Lower leg skin (tissue), 4 donors: Measurements from ENCODE around the gene IGF2. TPM values are rescaled to one million over a fixed set of nuclear protein-coding genes. Genes with fewer than 3 reads are reported as not detected.
A peak's percentile ranks its signal among the peaks of the same experiment; 100 is the strongest.

Experiments
- DNase-seq, 2 donors: peaks; one replicate each; pipeline ENCODE4 v3.0.0-alpha.2; 2019; ENCODE audit warnings: low spot score in 2 of 2
- H3K4me3 ChIP-seq: fragments of 200-600 bp; sonication (generic); 2 replicates; pipeline ENCODE4 v1.5.1; 2017; ENCODE audit warnings: mild to moderate bottlenecking, low read depth; ENCODE audit not compliant: poor library complexity, severe bottlenecking
- POLR2A ChIP-seq, 2 donors: fragments of 450-650 bp; IDR thresholded peaks; one replicate each; pipeline ENCODE4 v1.6.1; 2016 to 2017; ENCODE audit warnings: antibody characterized with exemption in 2 of 2, mild to moderate bottlenecking in 1 of 2, moderate library complexity in 1 of 2
- WGBS, 2 donors: methylation state at CpG; one replicate each; pipeline ENCODE4 v1.1.5; 2018; 5-methylcytosine and 5-hydroxymethylcytosine counted together
- intact Hi-C: fragments of 100-400 bp; cut with DNase I; formaldehyde crosslinking; loops from one replicate; pipeline ENCODE4 v1.15.0; 2023; ENCODE audit warnings: low total_unique reads
- microRNA counts, 2 donors: library from miRNA; unstranded; fragments of <30 nt; microRNA quantifications; one replicate each; lab custom pipeline; 2016
- microRNA-seq, 2 donors: library from miRNA; unstranded; fragments of <30 nt; microRNA quantifications; one replicate each; pipeline ENCODE4, GENCODE V29; 2016; ENCODE audit warnings: borderline replicate concordance in 2 of 2, borderline number of aligned reads in 1 of 2
- total RNA-seq, 4 donors: library from RNA; depleted of rRNA; stranded (reverse); fragments of >200 nt; gene quantifications; one replicate each; pipeline ENCODE4 v1.1.0, GENCODE V29; 2016
- TF ChIP-seq, protein P1 (sequence below), 3 donors: fragments of 450-650 bp; IDR thresholded peaks; one replicate each; pipeline ENCODE4 v1.5.1; 2016; ENCODE audit warnings: antibody characterized with exemption in 3 of 3, mild to moderate bottlenecking in 3 of 3, moderate library complexity in 2 of 3

The IGF2 gene
- total RNA-seq, 4 donors from 2014 or later, result 4.5 to 14.7 (median 6.0) TPM

DNA sequence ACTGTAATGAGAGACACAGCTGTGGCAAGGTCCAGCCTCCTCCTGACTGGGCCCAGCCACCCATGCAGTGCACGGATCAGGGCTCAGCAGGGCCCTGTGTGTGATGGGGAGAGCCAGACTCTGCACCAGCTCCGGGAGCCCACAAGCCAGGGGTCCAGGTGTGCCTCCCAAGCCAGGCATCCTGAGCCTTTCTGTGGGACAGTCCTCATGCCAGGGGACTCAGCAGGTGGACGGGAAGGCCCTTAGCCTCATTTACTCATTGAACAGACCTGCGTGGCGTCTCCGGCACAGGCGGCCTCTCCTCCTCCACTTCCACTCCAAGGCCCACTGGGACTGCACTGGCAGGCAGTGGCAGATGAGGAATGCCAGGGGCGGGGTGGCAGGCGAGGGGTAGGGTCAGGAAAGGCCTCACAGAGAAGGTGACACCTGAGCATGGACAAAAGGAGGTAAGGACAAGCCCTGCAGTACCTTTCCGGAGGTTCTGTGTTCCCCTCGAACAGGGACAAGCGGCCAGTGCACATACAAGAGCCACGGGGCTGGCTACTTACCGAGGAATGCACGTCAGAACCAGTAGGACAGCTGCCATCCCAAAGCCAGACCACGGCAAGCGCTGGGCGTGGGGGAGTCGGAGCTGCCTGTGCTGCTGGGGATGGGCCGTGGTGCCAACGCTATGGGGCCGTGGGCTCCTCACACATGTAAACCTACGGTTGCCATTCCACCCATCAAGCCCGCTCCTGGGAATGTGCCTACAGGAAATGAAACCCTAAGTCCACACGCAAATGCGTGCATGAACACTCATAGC, 52.7 kb downstream of the IGF2 start:
- no peak for TF ChIP-seq POLR2A (IDR thresholded peaks at IDR 0.05)
- TF ChIP-seq, protein P1, sequence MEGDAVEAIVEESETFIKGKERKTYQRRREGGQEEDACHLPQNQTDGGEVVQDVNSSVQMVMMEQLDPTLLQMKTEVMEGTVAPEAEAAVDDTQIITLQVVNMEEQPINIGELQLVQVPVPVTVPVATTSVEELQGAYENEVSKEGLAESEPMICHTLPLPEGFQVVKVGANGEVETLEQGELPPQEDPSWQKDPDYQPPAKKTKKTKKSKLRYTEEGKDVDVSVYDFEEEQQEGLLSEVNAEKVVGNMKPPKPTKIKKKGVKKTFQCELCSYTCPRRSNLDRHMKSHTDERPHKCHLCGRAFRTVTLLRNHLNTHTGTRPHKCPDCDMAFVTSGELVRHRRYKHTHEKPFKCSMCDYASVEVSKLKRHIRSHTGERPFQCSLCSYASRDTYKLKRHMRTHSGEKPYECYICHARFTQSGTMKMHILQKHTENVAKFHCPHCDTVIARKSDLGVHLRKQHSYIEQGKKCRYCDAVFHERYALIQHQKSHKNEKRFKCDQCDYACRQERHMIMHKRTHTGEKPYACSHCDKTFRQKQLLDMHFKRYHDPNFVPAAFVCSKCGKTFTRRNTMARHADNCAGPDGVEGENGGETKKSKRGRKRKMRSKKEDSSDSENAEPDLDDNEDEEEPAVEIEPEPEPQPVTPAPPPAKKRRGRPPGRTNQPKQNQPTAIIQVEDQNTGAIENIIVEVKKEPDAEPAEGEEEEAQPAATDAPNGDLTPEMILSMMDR (IDR thresholded peaks at IDR 0.05), result no peak
- no peak overlapping the region for H3K4me3 ChIP-seq
- DNase-seq, result peak; percentile 9 to 82
- intact Hi-C loops, result no loop called here
- WGBS, 2 donors, result 85 to 87% methylated on average over 26 of the region's 26 CpGs

DNA sequence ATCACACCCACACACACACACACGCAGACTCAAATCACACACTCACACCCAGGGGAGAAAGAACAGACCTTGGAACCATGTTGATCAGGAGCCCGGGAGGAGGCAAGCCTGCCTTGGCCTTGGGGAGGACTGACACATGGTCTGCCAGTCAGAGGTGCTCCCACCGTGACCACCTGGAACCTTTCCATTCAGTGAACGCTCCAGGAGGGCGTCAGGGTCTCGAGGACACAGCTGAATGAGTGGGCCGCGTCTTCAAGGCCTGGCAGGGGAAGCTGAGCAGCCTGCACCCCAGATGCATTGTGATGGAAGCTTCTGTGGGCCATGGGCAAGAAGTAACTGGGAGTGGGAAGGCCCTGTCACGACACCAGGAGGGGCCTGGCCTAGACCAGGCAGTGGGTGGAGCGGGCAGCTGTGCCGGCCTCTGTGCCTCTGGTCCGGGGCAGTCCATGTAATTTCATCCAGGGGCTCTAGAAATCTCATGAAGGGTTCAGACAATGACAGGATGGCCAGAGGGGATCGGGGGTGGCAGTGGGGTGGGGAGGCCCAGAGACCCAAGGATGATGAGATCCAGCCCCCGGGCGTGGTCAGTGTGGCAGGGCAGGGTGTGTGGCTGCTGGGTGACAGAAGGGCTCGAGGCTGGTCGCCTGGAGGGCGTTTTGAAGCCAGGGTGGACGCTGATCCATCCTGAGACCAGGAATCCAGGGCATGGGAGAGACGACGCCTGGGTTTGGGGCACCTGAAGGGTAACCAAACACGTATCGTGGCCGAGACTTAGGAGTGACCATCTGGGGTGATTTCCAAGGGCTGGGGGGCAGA, 53.7 kb downstream of the IGF2 start:
- 82 to 92% methylated on average over 23 to 24 of the region's 24 CpGs for WGBS, 2 donors
- DNase-seq, result peak in 1 of 2 donors; percentile 12
- no peak overlapping the region for H3K4me3 ChIP-seq
- no peak for TF ChIP-seq POLR2A (IDR thresholded peaks at IDR 0.05)
- TF ChIP-seq, protein P1 (IDR thresholded peaks at IDR 0.05), result no peak
- intact Hi-C loops, result no loop called here

DNA sequence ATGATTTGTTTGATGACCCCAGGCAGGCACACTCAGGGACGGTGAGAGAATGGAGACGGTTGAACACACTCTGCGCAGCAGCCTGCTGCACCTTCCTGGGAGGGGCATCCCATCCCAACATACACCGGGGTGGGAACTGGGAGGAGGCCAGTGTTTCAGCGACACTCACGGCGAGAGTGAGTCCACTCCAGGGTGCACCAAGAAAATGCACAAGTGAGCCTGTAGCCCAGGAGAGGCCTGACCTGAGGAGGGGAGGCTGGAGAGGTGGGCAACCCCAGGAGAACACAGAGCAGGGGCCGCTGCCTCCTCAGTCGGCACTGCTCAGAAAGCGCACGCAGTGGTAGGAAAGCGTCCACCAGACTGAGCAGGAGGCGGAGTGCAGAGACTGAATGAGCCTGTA, 54.5 kb downstream of the IGF2 start:
- H3K4me3 ChIP-seq, result no peak overlapping the region
- no peak for DNase-seq
- 92 to 98% methylated on average over 12 to 13 of the region's 13 CpGs for WGBS, 2 donors
- TF ChIP-seq, protein P1 (IDR thresholded peaks at IDR 0.05), result no peak
- TF ChIP-seq POLR2A (IDR thresholded peaks at IDR 0.05), result no peak
- intact Hi-C loops, result no loop called here

MicroRNAs encoded within 50 kb of the gene (microRNA counts, 767-probe panel; counts per million panel counts)
- microRNA hsa-miR-483-3p (lab: Ali Mortazavi, UCI), result 0 to 358 counts per million in 2 donors
- microRNA hsa-miR-483-5p (lab: Ali Mortazavi, UCI), result 0 to 358 counts per million in 2 donors

Small RNA genes within 50 kb of the gene (microRNA-seq; reads per million reads assigned to microRNA genes)
- gene MIR4686 (0 reads per million in 2 donors), gene MIR483 (6.1 to 7.4 reads per million in 2 donors)

Other genes with a start within 250 kb of the IGF2 start
- gene PRR33, start 247.5 kb downstream of the IGF2 start, total RNA-seq, result not detected
- gene TNNT3, start 219.7 kb downstream of the IGF2 start, total RNA-seq, result 1 to 10 TPM; 1.2 to 6.6 (median 4.1) TPM
- gene MRPL23, start 192.1 kb downstream of the IGF2 start, total RNA-seq, result 100 to 1,000 TPM; 169 to 227 (median 216) TPM
- gene H19, start 141.5 kb downstream of the IGF2 start, total RNA-seq, result 10 to 100 TPM; 17.3 to 64.3 (median 37.4) TPM
- not detected for gene INS, start 21.8 kb upstream of the IGF2 start, total RNA-seq
- gene TH, start 32.4 kb upstream of the IGF2 start, total RNA-seq, result under 1 TPM in 2 of 4 donors, not detected in 2; 0.36 to 0.84 TPM
- gene ASCL2, start 131.2 kb upstream of the IGF2 start, total RNA-seq, result 10 to 100 TPM; 21.9 to 43.6 (median 29.3) TPM
- 1 to 10 TPM in 1 of 4 donors, under 1 TPM in 3; 0.42 to 1.4 (median 0.65) TPM for gene C11orf21, start 162.5 kb upstream of the IGF2 start, total RNA-seq
- 1 to 10 TPM in 2 of 4 donors, under 1 TPM in 2; 0.30 to 2.4 (median 1.5) TPM for gene TSPAN32, start 162.6 kb upstream of the IGF2 start, total RNA-seq
- 100 to 1,000 TPM; 189 to 337 (median 250) TPM for gene CD81, start 237.9 kb upstream of the IGF2 start, total RNA-seq